K562 (cell line): Measurements from ENCODE around the gene WDR83. TPM values are rescaled to one million over a fixed set of nuclear protein-coding genes. Genes with fewer than 3 reads are reported as not detected.
"Not testable (repeated sequence)": the region's sequence is repeated elsewhere in the genome, so short reads cannot be mapped to it uniquely, and the experiment has no call there.

Source experiments
- ATAC-seq: fragments of 200-7000 bp; cut with Tn5 transposase; 3 replicates; pipeline ENCODE4 v1.9.1; 2020; ENCODE audit warnings: moderate library complexity
- BruUV-seq: library from RNA; stranded (reverse); fragments of 400-500 nt; replicated peaks from 2 replicates; lab custom pipeline; 2021; lab: Mats Ljungman, UMichigan
- CTCF ChIA-PET: fragments of 300-600 bp; formaldehyde crosslinking; extraction: SDS; loops from one replicate; lab custom pipeline; 2021; ENCODE audit warnings: low intra/inter-chr PET ratio; lab: Yijun Ruan, JAX
- POLR2A ChIA-PET: fragments of 300-600, 350-650 bp; sonication (Branson Sonifier 250); formaldehyde crosslinking; extraction: SDS; loops from one replicate; lab custom pipeline; 2021; ENCODE audit warnings: antibody characterized with exemption, inconsistent platforms; lab: Yijun Ruan, JAX
- DNase-seq, 4 experiments: peaks; one replicate each; pipeline versions ENCODE4 v3.0.0 to v3.0.0-alpha.2; 2011 to 2018; ENCODE audit warnings: low spot score in 3 of 4, mixed read lengths in 3 of 4; ENCODE audit errors: extremely low read depth in 1 of 4
- FAIRE-seq: peaks from 2 replicates; lab custom pipeline; 2011; peaks lifted over from hg19 to GRCh38; lab: Jason Lieb, UNC
- H2AFZ ChIP-seq: 2 replicates; pipeline ENCODE4 v1.6.0; 2011; ENCODE audit warnings: low read depth, low read length, control low read depth, inconsistent platforms
- H3K27ac ChIP-seq: fragments of 200-600 bp; 3 replicates; pipeline ENCODE4 v1.8.0; 2011; ENCODE audit warnings: low read depth, mild to moderate bottlenecking, control low read depth, inconsistent platforms, low read length, moderate library complexity, mixed read lengths; ENCODE audit errors: extremely low read depth
- H3K27me3 ChIP-seq, 2 experiments: fragments of 300-600 bp in 1 of 2; 2 replicates in 1 of 2; 3 replicates in 1 of 2; pipeline versions ENCODE4 v1.6.0 to v1.8.0; 2011; ENCODE audit warnings: inconsistent platforms in 2 of 2, low read length in 2 of 2, mild to moderate bottlenecking in 1 of 2, mixed read lengths in 1 of 2, moderate library complexity in 1 of 2; ENCODE audit not compliant: control insufficient read depth in 2 of 2, insufficient read depth in 2 of 2
- H3K36me3 ChIP-seq: fragments of 300-600 bp; 3 replicates; pipeline ENCODE4 v1.8.0; 2011; ENCODE audit warnings: mild to moderate bottlenecking, low read length, inconsistent platforms; ENCODE audit not compliant: control insufficient read depth, insufficient read depth
- H3K4me1 ChIP-seq, 2 experiments: fragments of 200-600 bp in 1 of 2; replicated peaks in 1 of 2; 2 replicates in 1 of 2; 3 replicates in 1 of 2; pipeline versions ENCODE4 v1.5.1 to v1.8.0; 2011; ENCODE audit warnings: inconsistent platforms in 2 of 2, low read length in 2 of 2, mild to moderate bottlenecking in 1 of 2, mixed read lengths in 1 of 2, moderate library complexity in 1 of 2; ENCODE audit not compliant: control insufficient read depth in 2 of 2, insufficient read depth in 2 of 2
- H3K4me2 ChIP-seq: 2 replicates; pipeline ENCODE4 v1.6.1; 2011; ENCODE audit warnings: low read length, control low read depth, inconsistent platforms, mixed read lengths; ENCODE audit not compliant: insufficient read depth
- H3K4me3 ChIP-seq: fragments of 200-600 bp; sonication (generic), shearing (Covaris generic); 2 replicates; pipeline ENCODE4 v1.5.1; 2016; ENCODE audit warnings: control low read depth, inconsistent platforms
- H3K79me2 ChIP-seq: fragments of 200-600 bp; 3 replicates; pipeline ENCODE4 v1.8.0; 2011; ENCODE audit warnings: low read length, inconsistent platforms; ENCODE audit not compliant: control insufficient read depth, insufficient read depth
- H3K9ac ChIP-seq, 2 experiments: 2 replicates each; pipeline versions ENCODE4 v1.6.0 to v1.6.1; 2011; ENCODE audit warnings: low read depth in 2 of 2, low read length in 2 of 2, control low read depth in 1 of 2, inconsistent platforms in 1 of 2, mild to moderate bottlenecking in 1 of 2, mixed read lengths in 1 of 2; ENCODE audit not compliant: insufficient read depth in 1 of 2
- H3K9me1 ChIP-seq: one replicate; pipeline ENCODE4 v1.6.0; 2011; ENCODE audit warnings: inconsistent platforms, mild to moderate bottlenecking, low read length, moderate library complexity; ENCODE audit not compliant: control insufficient read depth, insufficient read depth
- H3K9me3 ChIP-seq: replicated peaks from 2 replicates; pipeline ENCODE4 v1.5.1; 2011; ENCODE audit warnings: low read depth, low read length, inconsistent platforms; ENCODE audit not compliant: control insufficient read depth, insufficient read depth
- H4K20me1 ChIP-seq: replicated peaks from 2 replicates; pipeline ENCODE4 v1.6.1; 2011; ENCODE audit warnings: low read length, inconsistent platforms, mixed read lengths; ENCODE audit not compliant: control insufficient read depth, insufficient read depth
- FOXJ3 ChIP-seq: sonication (generic); formaldehyde crosslinking; IDR thresholded peaks from 2 replicates; pipeline ENCODE4 v1.4.0; 2020; ENCODE audit warnings: mild to moderate bottlenecking, missing genetic modification reagents
- POLR2G ChIP-seq: fragments of 200-400 bp; formaldehyde crosslinking; IDR thresholded peaks from 2 replicates; pipeline ENCODE4 v1.6.1; 2017; ENCODE audit warnings: low read depth, mild to moderate bottlenecking, antibody characterized with exemption, low read length, moderate library complexity
- WGBS: fragments of 100-300 bp; shearing (Covaris generic); methylation state at CpG from one replicate; pipeline ENCODE4 v1.1.6; 2016; ENCODE audit warnings: low coverage, mixed read lengths; ENCODE audit not compliant: insufficient coverage; ENCODE audit errors: missing lambda C conversion rate; 5-methylcytosine and 5-hydroxymethylcytosine counted together
- in situ Hi-C: fragments of 300-500 bp; cut with MboI; formaldehyde crosslinking; loops from 4 replicates; pipeline ENCODE4 v1.15.0; 2018; ENCODE audit warnings: inconsistent platforms, mixed read lengths
- intact Hi-C: fragments of 100-400 bp; cut with micrococcal nuclease; formaldehyde crosslinking; loops from 2 replicates; pipeline ENCODE4 v1.14.2; 2022
- polyA plus RNA-seq, 8 experiments: library from polyadenylated mRNA; depleted of rRNA in 4 of 8; stranded (reverse) in 5 of 8; unstranded in 3 of 8; fragments of >200 nt; fragmentation: Nextera tagmentation in 2 of 8; fragmentation: Illumina TruSeq in 1 of 8; extraction: Ambion mirVana in 2 of 8; extraction: Trizol in 1 of 8; gene quantifications; 2 replicates each; pipeline versions ENCODE4 v1.2.1 to v1.2.3, GENCODE V29; 2011 to 2014; ENCODE audit warnings: inconsistent platforms in 1 of 8, missing spikeins in 1 of 8
- total RNA-seq, 7 experiments: library from RNA; depleted of rRNA in 6 of 7; stranded (reverse); fragments of >200 nt in 6 of 7; fragmentation: Illumina TruSeq in 2 of 7; extraction: Trizol in 2 of 7; gene quantifications; 2 replicates each; pipeline versions ENCODE4 v1.2.1 to v1.2.3, GENCODE V29; 2011 to 2021; ENCODE audit warnings: low replicate concordance in 1 of 7

WDR83 gene
- total and polyA plus RNA-seq, 9 of the 15 experiments (the other 6 are each of a cell fraction or from before 2014, with no cell fraction given), result 0.52 to 21.3 (median 4.2) TPM

- H2AFZ ChIP-seq, H3K4me2 ChIP-seq, H4K20me1 ChIP-seq, H3K9me3 ChIP-seq, H3K27ac ChIP-seq, FAIRE-seq, BruUV-seq, H3K9me1 ChIP-seq, H3K4me3 ChIP-seq, intact Hi-C loops, H3K9ac ChIP-seq, DNase-seq, CTCF ChIA-PET, H3K27me3 ChIP-seq, POLR2A ChIA-PET, ATAC-seq: not testable (repeated sequence)
- in situ Hi-C loops, result loop anchor here (5.0 kb wide), 1 partner anchor 84 kb away; no protein-coding TSS in a partner anchor
- H3K79me2 ChIP-seq, result peaks cover 31% of the 10 kb centered on the region
- WGBS, result 98% methylated on average over 9 of the region's 9 CpGs
- peaks cover 90% of the 10 kb centered on the region for H3K36me3 ChIP-seq
- peaks cover 0 to 20% of the 10 kb centered on the region in 2 experiments; a peak in 2 of 5 replicates for H3K4me1 ChIP-seq
Observed at GRCh38 chr19:12713304-12713703, 46.7 kb downstream of the WDR83 start.

DNA sequence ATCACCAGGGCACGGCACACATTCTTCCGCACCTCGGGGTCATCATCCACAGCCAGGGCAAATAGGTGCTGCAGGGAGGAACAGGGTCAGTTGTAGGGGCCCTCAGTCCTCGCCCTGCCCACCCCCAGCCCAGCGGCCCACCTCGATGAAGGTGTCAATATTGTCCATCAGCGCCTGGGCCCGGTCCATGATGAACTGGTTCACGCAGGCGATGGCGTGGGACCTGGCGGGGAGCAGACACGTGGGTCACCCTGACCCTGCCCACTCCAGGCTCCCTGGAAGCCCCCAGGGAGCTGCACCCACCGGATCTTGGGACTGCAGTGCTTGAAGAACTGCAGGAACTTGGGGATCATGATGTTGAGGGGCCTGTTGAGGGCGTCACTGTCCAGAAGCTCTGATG lies 48.5 kb downstream of the WDR83 start:
- CTCF ChIA-PET, result no interaction called here
- ATAC-seq, result no peak
- in situ Hi-C loops, result no loop called here
- Histone ChIP-seq H3K79me2 (peaks cover 49% of the 10 kb centered on the region), H2AFZ (no peak overlapping the region), H3K4me2 (no peak overlapping the region), H3K27ac (no peak overlapping the region), H3K36me3 (peaks cover 90% of the 10 kb centered on the region), H3K9me3 (no peaks in the 10 kb centered on the region)
- no TSS peak for BruUV-seq
- TF ChIP-seq POLR2G (peak; percentile 50; the same call in 1 of the 2 replicates), FOXJ3 (CRISPR knock-in tag) (no peak)
- TF ChIP-seq, all 486 proteins: peak for 1
- 95% methylated on average over 10 of the region's 15 CpGs for WGBS
- intact Hi-C loops, result no loop called here
- no peak overlapping the region for H3K4me3 ChIP-seq
- no peak for FAIRE-seq
- H3K9ac ChIP-seq, result no peak overlapping the region; a peak in 1 of 4 replicates
- H3K9me1 ChIP-seq, result peaks cover 7% of the 10 kb centered on the region
- DNase-seq, result no peak
- H3K27me3 ChIP-seq, result no peaks in the 10 kb centered on the region
- peaks cover 6% of the 10 kb centered on the region for H4K20me1 ChIP-seq
- H3K4me1 ChIP-seq, result peaks cover 0 to 29% of the 10 kb centered on the region in 2 experiments; a peak in 2 of 5 replicates
- POLR2A ChIA-PET, result no interaction called here
